Brain microvascular endothelial cell (primary cell): ENCODE measurements around the gene SSH2.
"Not testable (repeated sequence)": the region's sequence is repeated elsewhere in the genome, so short reads cannot be mapped to it uniquely, and the experiment has no call there.

Experiments used
- DNase-seq: peaks from one replicate; pipeline ENCODE4 v3.0.0-alpha.2; 2020
- H3K27ac ChIP-seq: fragments of 250-450 bp; sonication (Bioruptor Pico); 2 replicates; pipeline ENCODE4 v1.5.1; 2020; ENCODE audit warnings: mild to moderate bottlenecking, moderate library complexity
- H3K27me3 ChIP-seq: fragments of 250-450 bp; sonication (Bioruptor Pico); replicated peaks from 2 replicates; pipeline ENCODE4 v1.5.1; 2020; ENCODE audit warnings: mild to moderate bottlenecking
- H3K36me3 ChIP-seq: fragments of 250-450 bp; sonication (Bioruptor Pico); replicated peaks from 2 replicates; pipeline ENCODE4 v1.5.1; 2020; ENCODE audit warnings: mild to moderate bottlenecking
- H3K4me3 ChIP-seq: 2 replicates; pipeline ENCODE4 v1.5.1; 2011; ENCODE audit warnings: low read depth, mild to moderate bottlenecking, control low read depth, low read length, moderate library complexity
- in situ Hi-C: cut with HindIII; loops from 2 replicates; pipeline ENCODE4 v1.10.0; 2017; ENCODE audit warnings: low sequenced_read_pairs, low pct_ligation_motif_present
- TF ChIP-seq, protein P1 (sequence below): IDR thresholded peaks from 2 replicates; pipeline ENCODE4 v1.5.1; 2011; ENCODE audit warnings: low read depth, mild to moderate bottlenecking, moderate library complexity, low read length, control low read depth, inconsistent platforms; ENCODE audit errors: missing control alignments

SSH2 gene

DNA sequence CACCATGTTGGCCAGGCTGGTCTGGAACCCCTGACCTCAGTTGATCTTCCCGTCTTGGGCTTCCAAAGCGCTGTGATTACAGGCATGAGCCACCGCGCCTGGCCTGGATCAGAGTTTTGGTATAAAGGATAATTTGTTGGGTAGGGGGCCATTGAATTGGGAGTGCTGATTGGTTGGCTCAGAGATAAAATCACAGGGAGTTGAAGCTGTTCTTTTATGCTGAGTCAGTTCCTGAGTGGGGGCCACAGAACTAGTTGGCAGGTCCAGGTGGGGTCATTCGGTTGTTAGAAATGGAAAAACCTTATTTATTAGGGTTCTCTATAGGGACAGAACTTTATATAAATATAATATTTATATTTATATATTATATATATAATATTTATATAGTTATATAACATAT lies 147.1 kb downstream of the SSH2 start:
- Histone ChIP-seq H3K36me3 (no peaks in the 10 kb centered on the region), H3K27ac (no peak overlapping the region), H3K4me3 (no peak overlapping the region), H3K27me3 (no peaks in the 10 kb centered on the region)
- no peak for DNase-seq
- TF ChIP-seq, protein P1, sequence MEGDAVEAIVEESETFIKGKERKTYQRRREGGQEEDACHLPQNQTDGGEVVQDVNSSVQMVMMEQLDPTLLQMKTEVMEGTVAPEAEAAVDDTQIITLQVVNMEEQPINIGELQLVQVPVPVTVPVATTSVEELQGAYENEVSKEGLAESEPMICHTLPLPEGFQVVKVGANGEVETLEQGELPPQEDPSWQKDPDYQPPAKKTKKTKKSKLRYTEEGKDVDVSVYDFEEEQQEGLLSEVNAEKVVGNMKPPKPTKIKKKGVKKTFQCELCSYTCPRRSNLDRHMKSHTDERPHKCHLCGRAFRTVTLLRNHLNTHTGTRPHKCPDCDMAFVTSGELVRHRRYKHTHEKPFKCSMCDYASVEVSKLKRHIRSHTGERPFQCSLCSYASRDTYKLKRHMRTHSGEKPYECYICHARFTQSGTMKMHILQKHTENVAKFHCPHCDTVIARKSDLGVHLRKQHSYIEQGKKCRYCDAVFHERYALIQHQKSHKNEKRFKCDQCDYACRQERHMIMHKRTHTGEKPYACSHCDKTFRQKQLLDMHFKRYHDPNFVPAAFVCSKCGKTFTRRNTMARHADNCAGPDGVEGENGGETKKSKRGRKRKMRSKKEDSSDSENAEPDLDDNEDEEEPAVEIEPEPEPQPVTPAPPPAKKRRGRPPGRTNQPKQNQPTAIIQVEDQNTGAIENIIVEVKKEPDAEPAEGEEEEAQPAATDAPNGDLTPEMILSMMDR: no peak
- in situ Hi-C loops: no loop called here

DNA sequence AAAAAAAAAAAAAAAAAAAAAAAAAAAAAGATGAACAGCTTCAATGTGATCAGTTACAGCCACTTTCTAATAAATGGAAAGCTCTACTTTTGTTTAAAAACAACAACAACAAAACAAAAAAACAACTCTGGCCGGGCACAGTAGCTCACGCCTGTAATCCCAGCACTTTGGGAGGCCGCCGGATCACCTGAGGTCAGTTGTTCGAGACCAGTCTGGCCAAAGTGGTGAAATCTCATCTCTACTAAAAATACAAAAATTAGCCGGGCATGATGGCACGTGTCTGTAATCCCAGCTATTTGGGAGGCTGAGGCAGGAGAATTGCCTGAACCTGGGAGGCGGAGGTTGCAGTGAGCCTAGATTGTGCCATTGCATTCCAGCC lies 150.2 kb downstream of the SSH2 start:
- H3K27me3 ChIP-seq, H3K27ac ChIP-seq, in situ Hi-C loops, DNase-seq, H3K36me3 ChIP-seq, H3K4me3 ChIP-seq: not testable (repeated sequence)

DNA sequence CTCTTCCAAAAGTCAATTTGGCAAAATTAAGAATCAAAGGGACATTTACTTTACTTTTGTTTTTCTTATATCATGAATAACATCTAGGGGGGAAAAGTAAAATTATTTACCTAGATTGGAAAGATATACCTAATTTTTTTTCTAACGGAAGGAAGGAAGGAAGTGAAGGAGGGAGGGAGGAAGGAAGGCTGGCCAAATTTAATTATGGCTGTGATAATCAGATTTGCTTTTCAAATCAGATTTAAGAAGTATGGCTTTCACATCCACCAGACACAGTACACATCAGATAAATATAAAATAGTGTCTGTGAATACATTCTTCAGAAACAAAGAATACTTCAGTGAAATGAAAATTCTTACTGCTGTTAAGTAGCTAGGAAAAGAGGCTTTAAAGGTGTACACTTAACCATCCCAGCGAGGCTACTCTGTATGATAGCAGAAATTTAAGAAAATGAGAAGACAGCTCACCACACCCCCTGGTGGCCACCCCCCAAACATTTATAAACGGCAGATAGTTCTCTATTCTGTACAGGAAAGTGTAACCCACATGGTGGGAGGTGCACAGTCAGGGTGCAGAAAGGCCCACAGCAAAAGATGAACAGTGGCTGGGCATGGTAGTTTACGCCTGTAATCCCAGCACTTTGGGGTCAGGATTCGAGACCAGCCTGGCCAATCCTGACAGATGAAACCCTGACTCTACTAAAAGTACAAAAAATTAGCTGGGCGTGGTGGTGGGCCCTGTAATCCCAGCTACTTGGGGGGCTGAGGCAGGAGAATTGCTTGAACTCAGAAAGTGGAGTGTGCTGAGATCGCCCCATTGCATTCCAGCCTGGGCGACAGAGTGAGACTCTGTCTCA lies 150.8 kb downstream of the SSH2 start:
- no peak overlapping the region for H3K4me3 ChIP-seq
- DNase-seq: peak; percentile 61
- TF ChIP-seq, protein P1: peak; percentile 81
- H3K27ac ChIP-seq: no peak overlapping the region
- H3K27me3 ChIP-seq: no peaks in the 10 kb centered on the region
- in situ Hi-C loops: no loop called here
- H3K36me3 ChIP-seq: no peaks in the 10 kb centered on the region

DNA sequence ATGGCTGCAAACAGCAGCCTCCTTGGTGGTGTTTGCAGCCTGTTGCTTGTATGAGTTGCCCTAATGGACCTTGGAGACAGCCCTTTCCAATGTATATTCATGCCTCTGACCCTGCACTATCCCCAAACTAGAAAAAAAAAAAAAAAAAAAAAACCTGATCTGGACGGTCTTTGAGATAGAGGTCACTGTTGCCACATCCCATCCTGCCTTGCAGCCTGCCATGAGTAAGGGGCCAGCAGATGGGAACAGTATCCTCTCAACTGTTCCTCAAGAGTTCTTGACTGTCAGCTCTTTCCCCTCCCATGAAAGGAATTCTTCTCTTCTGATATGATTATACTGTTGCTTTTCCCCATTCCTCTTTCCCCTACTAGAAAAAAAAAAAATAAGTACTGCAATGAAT lies 152.4 kb downstream of the SSH2 start:
- no peak overlapping the region for H3K27ac ChIP-seq
- H3K27me3 ChIP-seq: no peaks in the 10 kb centered on the region
- H3K36me3 ChIP-seq: no peaks in the 10 kb centered on the region
- in situ Hi-C loops: no loop called here
- TF ChIP-seq, protein P1: no peak
- no peak overlapping the region for H3K4me3 ChIP-seq
- no peak for DNase-seq

DNA sequence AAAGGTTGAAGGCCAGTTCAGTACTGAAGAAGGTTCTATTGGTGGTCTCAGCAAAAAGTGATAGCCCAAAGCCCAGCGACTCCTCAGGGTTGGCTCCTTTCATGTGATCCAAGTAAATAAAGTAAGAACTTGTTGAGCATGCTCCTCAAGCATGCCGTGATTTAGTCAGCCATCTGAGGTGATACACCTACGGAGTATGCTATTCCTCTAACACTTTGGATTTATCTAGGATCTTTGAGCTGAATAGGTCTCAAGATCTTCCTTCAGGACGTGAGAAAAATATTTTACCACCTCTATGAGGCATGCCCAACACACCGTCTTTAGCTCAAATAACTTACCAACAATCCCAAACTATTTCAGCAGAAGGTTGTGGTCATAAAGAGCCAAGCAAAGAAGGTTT lies 154.0 kb downstream of the SSH2 start:
- no peak for DNase-seq
- no peaks in the 10 kb centered on the region for H3K36me3 ChIP-seq
- H3K27ac ChIP-seq: no peak overlapping the region
- TF ChIP-seq, protein P1: no peak
- in situ Hi-C loops: no loop called here
- H3K27me3 ChIP-seq: no peaks in the 10 kb centered on the region
- H3K4me3 ChIP-seq: no peak overlapping the region

DNA sequence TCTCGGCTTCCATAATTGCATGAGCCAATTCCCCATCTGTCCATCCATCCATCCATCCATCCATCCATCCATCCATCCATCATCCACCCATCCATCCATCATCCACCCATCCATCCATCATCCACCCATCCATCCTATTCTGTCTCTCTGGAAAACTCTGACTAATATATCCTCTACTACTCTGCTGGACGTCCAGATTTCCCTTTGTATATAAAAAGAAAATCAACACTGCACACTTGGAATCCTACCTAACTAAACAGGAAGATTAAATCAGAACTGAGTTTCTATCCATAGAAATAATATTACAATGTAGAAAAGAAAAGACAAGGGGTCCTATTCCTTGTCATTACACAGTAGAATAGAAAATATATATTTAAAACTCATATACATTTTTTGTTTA lies 157.0 kb downstream of the SSH2 start:
- no peak for DNase-seq
- Histone ChIP-seq H3K36me3 (no peaks in the 10 kb centered on the region), H3K4me3 (no peak overlapping the region), H3K27me3 (no peaks in the 10 kb centered on the region), H3K27ac (no peak overlapping the region)
- in situ Hi-C loops: no loop called here
- TF ChIP-seq, protein P1: no peak
